HepG2 (cell line): ENCODE data around the gene RBSN. TPM values are rescaled to one million over a fixed set of nuclear protein-coding genes. Genes with fewer than 3 reads are reported as not detected.
A peak's percentile ranks its signal among the peaks of the same experiment; 100 is the strongest.

Source experiments
- AHR ChIP-seq: IDR thresholded peaks from 2 replicates; pipeline ENCODE4 v1.6.1; 2018; ENCODE audit warnings: missing genetic modification reagents, missing compliant biosample characterization
- ARID4A ChIP-seq: sonication (generic); formaldehyde crosslinking; IDR thresholded peaks from 2 replicates; pipeline ENCODE4 v1.5.0; 2020; ENCODE audit warnings: mild to moderate bottlenecking, missing genetic modification reagents, borderline replicate concordance
- ATF4 ChIP-seq, 2 experiments: fragments of 450-650 bp in 1 of 2; sonication (generic) in 1 of 2; formaldehyde crosslinking; IDR thresholded peaks; 2 replicates each; pipeline versions ENCODE4 v1.5.0 to v1.8.0; 2020 to 2022; ENCODE audit warnings: mild to moderate bottlenecking in 1 of 2, missing genetic modification reagents in 1 of 2
- CC2D1A ChIP-seq: sonication (generic); formaldehyde crosslinking; IDR thresholded peaks from 2 replicates; pipeline ENCODE4 v1.8.1; 2023; ENCODE audit warnings: mild to moderate bottlenecking, missing genetic modification reagents
- HNF1B ChIP-seq: sonication (generic); formaldehyde crosslinking; IDR thresholded peaks from 2 replicates; pipeline ENCODE4 v1.5.1; 2020; ENCODE audit warnings: mild to moderate bottlenecking, moderate library complexity, missing genetic modification reagents
- HOXA3 ChIP-seq: sonication (generic); formaldehyde crosslinking; IDR thresholded peaks from 2 replicates; pipeline ENCODE4 v1.5.0; 2020; ENCODE audit warnings: missing genetic modification reagents
- IRF9 ChIP-seq: sonication (generic); formaldehyde crosslinking; IDR thresholded peaks from 2 replicates; pipeline ENCODE4 v1.8.0; 2022; ENCODE audit warnings: missing genetic modification reagents, mild to moderate bottlenecking, borderline replicate concordance
- MAFG ChIP-seq: sonication (generic); formaldehyde crosslinking; IDR thresholded peaks from 2 replicates; pipeline ENCODE4 v1.5.1; 2020; ENCODE audit warnings: mild to moderate bottlenecking, missing genetic modification reagents
- MZF1 ChIP-seq: sonication (generic); formaldehyde crosslinking; IDR thresholded peaks from 2 replicates; pipeline ENCODE4 v1.8.1; 2023; ENCODE audit warnings: mild to moderate bottlenecking, missing genetic modification reagents, borderline replicate concordance
- PHF8 ChIP-seq: sonication (generic); formaldehyde crosslinking; IDR thresholded peaks from 2 replicates; pipeline ENCODE4 v1.5.0; 2020; ENCODE audit warnings: missing genetic modification reagents
- STAT5B ChIP-seq: sonication (generic); formaldehyde crosslinking; IDR thresholded peaks from 2 replicates; pipeline ENCODE4 v1.4.0; 2020; ENCODE audit warnings: missing genetic modification reagents
- XRCC5 ChIP-seq: fragments of 200-400 bp; formaldehyde crosslinking; optimal IDR thresholded peaks from 2 replicates; pipeline ENCODE3; 2017; ENCODE audit warnings: mild to moderate bottlenecking, low read length
- ZFP36 ChIP-seq: fragments of 150-350 bp; IDR thresholded peaks from 2 replicates; pipeline ENCODE4 v1.6.1; 2018; ENCODE audit warnings: borderline replicate concordance, low read length, low read depth; ENCODE audit not compliant: partially characterized antibody
- ZKSCAN5 ChIP-seq: sonication (generic); formaldehyde crosslinking; IDR thresholded peaks from 2 replicates; pipeline ENCODE4 v1.5.1; 2020; ENCODE audit warnings: mild to moderate bottlenecking, missing genetic modification reagents
- ZNF326 ChIP-seq: sonication (generic); formaldehyde crosslinking; IDR thresholded peaks from 2 replicates; pipeline ENCODE4 v1.4.0; 2020; ENCODE audit warnings: missing genetic modification reagents, borderline replicate concordance
- ZNF331 ChIP-seq: sonication (generic); formaldehyde crosslinking; IDR thresholded peaks from 2 replicates; pipeline ENCODE4 v1.4.0; 2020; ENCODE audit warnings: missing genetic modification reagents
- ZNF34 ChIP-seq: sonication (generic); formaldehyde crosslinking; IDR thresholded peaks from 2 replicates; pipeline ENCODE4 v1.4.0; 2020; ENCODE audit warnings: mild to moderate bottlenecking, missing genetic modification reagents, borderline replicate concordance
- ZNF572 ChIP-seq: sonication (generic); formaldehyde crosslinking; IDR thresholded peaks from 2 replicates; pipeline ENCODE4 v1.5.1; 2020; ENCODE audit warnings: mild to moderate bottlenecking, missing genetic modification reagents
- ZNF749 ChIP-seq: sonication (generic); formaldehyde crosslinking; IDR thresholded peaks from 2 replicates; pipeline ENCODE4 v1.8.0; 2022; ENCODE audit warnings: mild to moderate bottlenecking, missing genetic modification reagents, moderate library complexity, borderline replicate concordance
- ZNF766 ChIP-seq: sonication (generic); formaldehyde crosslinking; IDR thresholded peaks from 2 replicates; pipeline ENCODE4 v1.5.0; 2020; ENCODE audit warnings: missing genetic modification reagents, borderline replicate concordance
- polyA plus RNA-seq, 8 experiments: library from polyadenylated mRNA; depleted of rRNA in 3 of 8; stranded (reverse) in 7 of 8; unstranded in 1 of 8; fragments of >200 nt; fragmentation: Illumina TruSeq in 4 of 8; extraction: Trizol in 4 of 8; gene quantifications; 2 replicates each; pipeline versions ENCODE4 v1.2.1 to v1.2.3, GENCODE V29; 2011 to 2016; ENCODE audit warnings: low read depth in 4 of 8, missing spikeins in 1 of 8, mixed read lengths in 1 of 8; ENCODE audit not compliant: insufficient read depth in 1 of 8
- total RNA-seq, 5 experiments: library from RNA; depleted of rRNA; stranded (reverse); fragments of >200 nt; fragmentation: Illumina TruSeq; extraction: Trizol; gene quantifications; 2 replicates each; pipeline ENCODE4 v1.2.3, GENCODE V29; 2016; ENCODE audit warnings: low read depth in 1 of 5

The RBSN gene
- total and polyA plus RNA-seq, 2 of the 13 experiments (the other 11 are each of a cell fraction or from before 2014, with no cell fraction given) = 7.9 to 11.8 TPM

- TF ChIP-seq ZNF326 (CRISPR knock-in tag) (no peak), ZNF331 (peak; percentile 84), ARID4A (CRISPR knock-in tag) (peak; percentile 97), ZFP36 (no peak), ZNF766 (CRISPR knock-in tag) (peak; percentile 88; the same call in 1 of the 2 replicates), XRCC5 (peak; percentile 55), HNF1B (CRISPR knock-in tag) (peak; percentile 74; the same call in 1 of the 2 replicates), ZNF572 (CRISPR knock-in tag) (no peak), IRF9 (CRISPR knock-in tag) (peak; percentile 97), MZF1 (CRISPR knock-in tag) (0 out of 2 replicates have a peak, but pooled peaks have one; percentile 58), STAT5B (CRISPR knock-in tag) (no peak), ZKSCAN5 (CRISPR knock-in tag) (no peak), AHR (CRISPR knock-in tag) (no peak), CC2D1A (CRISPR knock-in tag) (no peak), ATF4 (CRISPR knock-in tag; IDR thresholded peaks at IDR 0.05) (peak in 1 of 2 experiments; percentile 41; a peak in 1 of 4 replicates), HOXA3 (peak; percentile 83), ZNF34 (no peak), PHF8 (peak; percentile 99), ZNF749 (CRISPR knock-in tag) (no peak), MAFG (no peak)
Measured at GRCh38 chr3:15064835-15065549, 34.0 kb downstream of the RBSN start, which contains the start of gene MRPS25 (continued).
